H9 (cell line): Measurements from ENCODE around the gene CAMK1. TPM values are rescaled to one million over a fixed set of nuclear protein-coding genes. Genes with fewer than 3 reads are reported as not detected.

Experiments
- DNase-seq: peaks from one replicate; pipeline ENCODE4 v3.0.0-alpha.2; 2017
- H2AFZ ChIP-seq: one replicate; pipeline ENCODE4 v1.6.1; 2013; ENCODE audit warnings: mild to moderate bottlenecking, low read length, control low read depth, moderate library complexity
- H2AK5ac ChIP-seq: 2 replicates; pipeline ENCODE4 v1.6.1; 2013; ENCODE audit warnings: low read length, control low read depth, mixed read lengths; ENCODE audit not compliant: insufficient read length
- H2BK120ac ChIP-seq: one replicate; pipeline ENCODE4 v1.6.1; 2013; ENCODE audit warnings: low read depth, mild to moderate bottlenecking, low read length, control low read depth, inconsistent platforms; ENCODE audit not compliant: poor library complexity, severe bottlenecking
- H2BK12ac ChIP-seq: 2 replicates; pipeline ENCODE4 v1.6.1; 2013; ENCODE audit warnings: low read length, control low read depth, mixed read lengths, low read depth; ENCODE audit not compliant: insufficient read length
- H2BK15ac ChIP-seq: 2 replicates; pipeline ENCODE4 v1.6.1; 2013; ENCODE audit warnings: low read depth, low read length, control low read depth
- H2BK20ac ChIP-seq: one replicate; pipeline ENCODE4 v1.6.1; 2013; ENCODE audit warnings: low read depth, mild to moderate bottlenecking, low read length, control low read depth, inconsistent platforms; ENCODE audit not compliant: poor library complexity, severe bottlenecking
- H2BK5ac ChIP-seq: 2 replicates; pipeline ENCODE4 v1.6.1; 2013; ENCODE audit warnings: low read length, control low read depth, mixed read lengths; ENCODE audit not compliant: insufficient read length
- H3K14ac ChIP-seq: 2 replicates; pipeline ENCODE4 v1.6.1; 2013; ENCODE audit warnings: low read length, control low read depth; ENCODE audit not compliant: insufficient read depth
- H3K18ac ChIP-seq: 2 replicates; pipeline ENCODE4 v1.6.1; 2013; ENCODE audit warnings: low read depth, mild to moderate bottlenecking, mixed read lengths, low read length, control low read depth; ENCODE audit not compliant: insufficient read length
- H3K23ac ChIP-seq: 2 replicates; pipeline ENCODE4 v1.6.1; 2013; ENCODE audit warnings: low read length, control low read depth, mixed read lengths, low read depth; ENCODE audit not compliant: insufficient read length
- H3K23me2 ChIP-seq: 2 replicates; pipeline ENCODE4 v1.6.1; 2013; ENCODE audit warnings: low read depth, mild to moderate bottlenecking, mixed read lengths, low read length, control low read depth; ENCODE audit not compliant: insufficient read length, poor library complexity, severe bottlenecking
- H3K27ac ChIP-seq: 2 replicates; pipeline ENCODE4 v1.5.1; 2013; ENCODE audit warnings: low read length, control low read depth, mixed read lengths, low read depth; ENCODE audit not compliant: insufficient read length
- H3K27me3 ChIP-seq: 2 replicates; pipeline ENCODE4 v1.6.1; 2013; ENCODE audit warnings: low read length, control low read depth, inconsistent platforms; ENCODE audit not compliant: insufficient read depth
- H3K4ac ChIP-seq: 2 replicates; pipeline ENCODE4 v1.6.1; 2013; ENCODE audit warnings: low read depth, mild to moderate bottlenecking, control low read depth, inconsistent platforms, low read length, moderate library complexity
- H3K4me1 ChIP-seq: 2 replicates; pipeline ENCODE4 v1.6.1; 2013; ENCODE audit warnings: low read length, control low read depth, inconsistent platforms; ENCODE audit not compliant: insufficient read depth
- H3K4me2 ChIP-seq: 2 replicates; pipeline ENCODE4 v1.6.1; 2013; ENCODE audit warnings: low read length, control low read depth, mixed read lengths; ENCODE audit not compliant: insufficient read length, insufficient read depth
- H3K56ac ChIP-seq: 2 replicates; pipeline ENCODE4 v1.6.1; 2013; ENCODE audit warnings: low read depth, mild to moderate bottlenecking, mixed read lengths, low read length, control low read depth; ENCODE audit not compliant: insufficient read length
- H3K79me1 ChIP-seq: 2 replicates; pipeline ENCODE4 v1.6.1; 2013; ENCODE audit warnings: low read depth, mild to moderate bottlenecking, moderate library complexity, low read length, control low read depth, inconsistent platforms; ENCODE audit not compliant: insufficient read depth, poor library complexity, severe bottlenecking
- H3K79me2 ChIP-seq: 2 replicates; pipeline ENCODE4 v1.6.1; 2013; ENCODE audit warnings: low read length, control low read depth, inconsistent platforms; ENCODE audit not compliant: insufficient read depth
- H3K9ac ChIP-seq: 2 replicates; pipeline ENCODE4 v1.6.1; 2013; ENCODE audit warnings: low read length, control low read depth, mixed read lengths; ENCODE audit not compliant: insufficient read length; ENCODE audit errors: extremely low read depth
- H3K9me3 ChIP-seq: one replicate; pipeline ENCODE4 v1.6.1; 2013; ENCODE audit warnings: low read depth, low read length, inconsistent platforms; ENCODE audit not compliant: control insufficient read depth
- H3T11ph ChIP-seq: one replicate; pipeline ENCODE4 v1.6.1; 2013; ENCODE audit warnings: mild to moderate bottlenecking, low read length, control low read depth, inconsistent platforms
- H4K20me1 ChIP-seq: one replicate; pipeline ENCODE4 v1.6.1; 2013; ENCODE audit not compliant: control insufficient read depth, insufficient read length, insufficient read depth
- H4K5ac ChIP-seq: 2 replicates; pipeline ENCODE4 v1.6.1; 2013; ENCODE audit warnings: low read depth, mild to moderate bottlenecking, mixed read lengths, low read length, control low read depth; ENCODE audit not compliant: insufficient read length
- H4K8ac ChIP-seq: replicated peaks from 2 replicates; pipeline ENCODE4 v1.6.1; 2013; ENCODE audit warnings: low read length, control low read depth, mixed read lengths, low read depth; ENCODE audit not compliant: insufficient read length
- H4K91ac ChIP-seq: 2 replicates; pipeline ENCODE4 v1.6.1; 2013; ENCODE audit warnings: low read depth, mild to moderate bottlenecking, moderate library complexity, mixed read lengths, low read length, control low read depth; ENCODE audit not compliant: insufficient read length
- H3K27ac Mint-ChIP-seq, 3 experiments: 2 replicates in 2 of 3; 3 replicates in 1 of 3; pipeline ENCODE4 v1.8.0; 2020 to 2021; ENCODE audit warnings: mixed read lengths in 3 of 3, mild to moderate bottlenecking in 1 of 3, moderate library complexity in 1 of 3
- H3K27me3 Mint-ChIP-seq: 2 replicates; pipeline ENCODE4 v1.8.0; 2021; ENCODE audit warnings: low read depth, mild to moderate bottlenecking, moderate library complexity, mixed read lengths
- H3K36me3 Mint-ChIP-seq, 3 experiments: 2 replicates in 2 of 3; 3 replicates in 1 of 3; pipeline ENCODE4 v1.8.0; 2020 to 2021; ENCODE audit warnings: low read depth in 3 of 3, mixed read lengths in 3 of 3; ENCODE audit not compliant: insufficient read depth in 1 of 3
- H3K4me1 Mint-ChIP-seq, 2 experiments: 2 replicates each; pipeline ENCODE4 v1.8.0; 2020; ENCODE audit warnings: mixed read lengths in 2 of 2
- H3K4me3 Mint-ChIP-seq, 2 experiments: 2 replicates in 1 of 2; 3 replicates in 1 of 2; pipeline ENCODE4 v1.8.0; 2020 to 2021; ENCODE audit warnings: mild to moderate bottlenecking in 2 of 2, mixed read lengths in 2 of 2, moderate library complexity in 1 of 2
- H3K9me3 Mint-ChIP-seq, 2 experiments: 2 replicates in 1 of 2; 3 replicates in 1 of 2; pipeline ENCODE4 v1.8.0; 2020; ENCODE audit warnings: mild to moderate bottlenecking in 2 of 2, mixed read lengths in 2 of 2, moderate library complexity in 1 of 2
- CTCF ChIP-seq: fragments of 200-600 bp; sonication (generic); conservative IDR thresholded peaks from 3 replicates; pipeline ENCODE4 v1.8.0; 2021; ENCODE audit warnings: antibody characterized with exemption, mild to moderate bottlenecking
- WGBS: extraction: QIAGEN DNeasy Blood & Tissue Kit; methylation state at CpG from one replicate; pipeline ENCODE4 v1.1.7; 2013; ENCODE audit warnings: missing lambda C conversion rate, low lambda C conversion rate, mixed read lengths; ENCODE audit not compliant: insufficient read length; ENCODE audit errors: extremely low coverage; 5-methylcytosine and 5-hydroxymethylcytosine counted together
- total RNA-seq: library from RNA; stranded (reverse); gene quantifications from 2 replicates; pipeline ENCODE4 v1.2.1, GENCODE V29; 2021

Gene CAMK1
- total RNA-seq, 1 experiment from 2014 or later = 9.2 TPM

- Mint-ChIP-seq H3K4me1 (no peaks in the 10 kb centered on the region), H3K9me3 (no peaks in the 10 kb centered on the region), H3K27me3 (no peaks in the 10 kb centered on the region), H3K36me3 (peaks cover 50 to 91% (median 86%) of the 10 kb centered on the region in 3 experiments; a peak in 6 of 7 replicates), H3K4me3 (no peak overlapping the region), H3K27ac (no peak overlapping the region)
- H3T11ph ChIP-seq = no peak overlapping the region
- no peak overlapping the region for H3K56ac ChIP-seq
- H2BK12ac ChIP-seq = no peak overlapping the region
- no peaks in the 10 kb centered on the region for H3K4me1 ChIP-seq
- H2AFZ ChIP-seq = no peak overlapping the region
- no peak overlapping the region for H3K4ac ChIP-seq
- no peak overlapping the region for H3K18ac ChIP-seq
- no peak overlapping the region for H3K23ac ChIP-seq
- TF ChIP-seq CTCF = no peak
- H3K4me2 ChIP-seq = no peak overlapping the region
- H3K14ac ChIP-seq = no peak overlapping the region
- no peaks in the 10 kb centered on the region for H4K20me1 ChIP-seq
- no peak overlapping the region for H2BK5ac ChIP-seq
- H4K8ac ChIP-seq = no peak overlapping the region
- H2BK15ac ChIP-seq = no peak overlapping the region
- DNase-seq = no peak
- H2BK20ac ChIP-seq = no peak overlapping the region
- H3K23me2 ChIP-seq = no peaks in the 10 kb centered on the region
- no peak overlapping the region for H3K27ac ChIP-seq
- WGBS = no CpG with 5 or more reads among the region's 15 CpGs
- no peak overlapping the region for H2BK120ac ChIP-seq
- no peak overlapping the region for H3K9ac ChIP-seq
- H4K91ac ChIP-seq = no peak overlapping the region
- H3K79me1 ChIP-seq = no peaks in the 10 kb centered on the region
- H3K79me2 ChIP-seq = 0 out of 2 replicates have a peak, but pooled peaks cover under 1% of the 10 kb centered on the region
- H4K5ac ChIP-seq = no peak overlapping the region
- H2AK5ac ChIP-seq = no peak overlapping the region
- no peaks in the 10 kb centered on the region for H3K27me3 ChIP-seq
- H3K9me3 ChIP-seq = no peaks in the 10 kb centered on the region
Observed at GRCh38 chr3:9739181-9739580, 30.6 kb downstream of the CAMK1 start.
